HCT116 (cell line): ENCODE data around the gene IFITM2. TPM values are rescaled to one million over a fixed set of nuclear protein-coding genes. Genes with fewer than 3 reads are reported as not detected.

Experiments
- ATAC-seq: fragments of 200-7000 bp; cut with Tn5 transposase; 2 replicates; pipeline ENCODE4 v1.9.1; 2020; ENCODE audit warnings: mild to moderate bottlenecking, moderate library complexity
- BruUV-seq: library from RNA; stranded (reverse); fragments of 400-500 nt; replicated peaks from 2 replicates; lab custom pipeline; 2021; lab: Mats Ljungman, UMichigan
- CTCF ChIA-PET: fragments of 300-600 bp; sonication (Branson Sonifier 250); formaldehyde crosslinking; loops from one replicate; lab custom pipeline; 2021; ENCODE audit warnings: antibody characterized with exemption; lab: Charles Lee
- POLR2A ChIA-PET: fragments of 300-600, 350-600 bp; sonication (Branson Sonifier 250); formaldehyde crosslinking; loops from one replicate; lab custom pipeline; 2021; ENCODE audit warnings: antibody characterized with exemption; lab: Charles Lee
- RAD21 ChIA-PET, 2 experiments: fragments of 300-600 bp; sonication (Branson Sonifier 250); formaldehyde crosslinking; loops; one replicate each; lab custom pipeline; 2023; ENCODE audit warnings: low total read pairs in 2 of 2; ENCODE audit not compliant: uncharacterized antibody in 2 of 2, unreplicated experiment in 2 of 2, low non-redundant PET in 1 of 2; lab: Charles Lee
- DNase-seq: peaks from one replicate; pipeline ENCODE4 v3.0.0-alpha.2; 2010; ENCODE audit warnings: low read depth, low spot score
- H2AFZ ChIP-seq: fragments of 200-600 bp; shearing (Covaris generic), sonication (generic); 2 replicates; pipeline ENCODE4 v1.6.1; 2017; ENCODE audit warnings: low read depth, mixed run types, mixed read lengths, antibody characterized with exemption, low read length; ENCODE audit not compliant: poor library complexity, severe bottlenecking
- H3K27ac ChIP-seq: 2 replicates; pipeline ENCODE4 v1.5.1; 2012; ENCODE audit warnings: low read depth, low read length
- H3K27me3 ChIP-seq: fragments of 200-600 bp; sonication (generic); 2 replicates; pipeline ENCODE4 v1.6.1; 2016; ENCODE audit warnings: mixed run types, low read length, mixed read lengths; ENCODE audit not compliant: insufficient read depth
- H3K36me3 ChIP-seq, 2 experiments: fragments of 200-500 bp in 1 of 2; fragments of 200-600 bp in 1 of 2; sonication (Bioruptor generic) in 1 of 2; sonication (generic) in 1 of 2; 2 replicates each; pipeline versions ENCODE4 v1.5.1 to v1.6.1; 2014 to 2016; ENCODE audit warnings: low read length in 2 of 2, inconsistent platforms in 1 of 2, mixed read lengths in 1 of 2, mixed run types in 1 of 2; ENCODE audit not compliant: insufficient read depth in 2 of 2, control insufficient read depth in 1 of 2
- H3K4me1 ChIP-seq, 2 experiments: fragments of 200-600 bp in 1 of 2; sonication (generic) in 1 of 2; 2 replicates each; pipeline versions ENCODE4 v1.5.1 to v1.6.1; 2012 to 2017; ENCODE audit warnings: low read length in 2 of 2, inconsistent platforms in 1 of 2, mild to moderate bottlenecking in 1 of 2, mixed read lengths in 1 of 2, mixed run types in 1 of 2, moderate library complexity in 1 of 2; ENCODE audit not compliant: insufficient read depth in 2 of 2, control insufficient read depth in 1 of 2
- H3K4me2 ChIP-seq: fragments of 200-600 bp; sonication (generic); 2 replicates; pipeline ENCODE4 v1.6.1; 2017; ENCODE audit warnings: mixed run types, low read length, mixed read lengths
- H3K4me3 ChIP-seq, 2 experiments: fragments of 200-600 bp in 1 of 2; sonication (generic) in 1 of 2; replicated peaks in 1 of 2; 2 replicates each; pipeline ENCODE4 v1.5.1; 2011 to 2016; ENCODE audit warnings: low read length in 2 of 2, control low read depth in 1 of 2, low read depth in 1 of 2, mild to moderate bottlenecking in 1 of 2, mixed read lengths in 1 of 2, mixed run types in 1 of 2
- H3K79me2 ChIP-seq: fragments of 200-600 bp; sonication (generic); 2 replicates; pipeline ENCODE4 v1.6.1; 2017; ENCODE audit warnings: mild to moderate bottlenecking, mixed run types, low read length, moderate library complexity, mixed read lengths; ENCODE audit not compliant: insufficient read depth
- H3K9ac ChIP-seq: fragments of 200-600 bp; sonication (generic); 2 replicates; pipeline ENCODE4 v1.6.1; 2016; ENCODE audit warnings: low read length, mixed read lengths
- H3K9me2 ChIP-seq: fragments of 200-600 bp; sonication (generic), shearing (Covaris generic); 2 replicates; pipeline ENCODE4 v1.6.1; 2017; ENCODE audit warnings: mixed run types, mild to moderate bottlenecking, moderate library complexity; ENCODE audit not compliant: insufficient read depth
- H3K9me3 ChIP-seq, 2 experiments: fragments of 200-500 bp in 1 of 2; fragments of 200-600 bp in 1 of 2; sonication (Bioruptor generic) in 1 of 2; sonication (generic) in 1 of 2; 2 replicates each; pipeline ENCODE4 v1.6.1; 2014 to 2017; ENCODE audit warnings: low read length in 2 of 2, mixed read lengths in 2 of 2, inconsistent platforms in 1 of 2, low read depth in 1 of 2, mild to moderate bottlenecking in 1 of 2, mixed run types in 1 of 2, moderate library complexity in 1 of 2; ENCODE audit not compliant: control insufficient read depth in 1 of 2, insufficient read depth in 1 of 2
- H4K20me1 ChIP-seq: fragments of 200-600 bp; sonication (generic), shearing (Covaris generic); 2 replicates; pipeline ENCODE4 v1.6.1; 2017; ENCODE audit warnings: mixed run types, mild to moderate bottlenecking, moderate library complexity; ENCODE audit not compliant: insufficient read depth
- CBX3 ChIP-seq: IDR thresholded peaks from 2 replicates; pipeline ENCODE4 v1.6.1; 2012; ENCODE audit warnings: low read depth
- EZH2 ChIP-seq: fragments of 200-600 bp; sonication (generic); IDR thresholded peaks from 2 replicates; pipeline ENCODE4 v1.6.1; 2017; ENCODE audit warnings: antibody characterized with exemption, mixed run types
- EZH2phosphoT487 ChIP-seq: fragments of 200-600 bp; IDR thresholded peaks from 2 replicates; pipeline ENCODE4 v1.6.1; 2018; ENCODE audit warnings: antibody characterized with exemption, borderline replicate concordance
- FOSL1 ChIP-seq: IDR thresholded peaks from 2 replicates; pipeline ENCODE4 v1.6.1; 2012; ENCODE audit warnings: low read depth
- JUND ChIP-seq: IDR thresholded peaks from 2 replicates; pipeline ENCODE4 v1.6.1; 2012
- MAX ChIP-seq: IDR thresholded peaks from 2 replicates; pipeline ENCODE4 v1.6.1; 2012
- POLR2AphosphoS5 ChIP-seq: IDR thresholded peaks from 2 replicates; pipeline ENCODE4 v1.6.1; 2011; ENCODE audit warnings: mild to moderate bottlenecking, low read depth, low read length, moderate library complexity
- RAD21 ChIP-seq: IDR thresholded peaks from 2 replicates; pipeline ENCODE4 v1.6.1; 2012; ENCODE audit warnings: low read depth, mild to moderate bottlenecking
- SIN3A ChIP-seq: IDR thresholded peaks from 2 replicates; pipeline ENCODE4 v1.6.1; 2012; ENCODE audit warnings: low read depth
- SP1 ChIP-seq: IDR thresholded peaks from 2 replicates; pipeline ENCODE4 v1.6.1; 2012; ENCODE audit warnings: low read depth
- SRF ChIP-seq: IDR thresholded peaks from 2 replicates; pipeline ENCODE4 v1.6.1; 2012; ENCODE audit warnings: low read depth
- TCF7L2 ChIP-seq: IDR thresholded peaks from 2 replicates; pipeline ENCODE4 v1.7.0; 2011; ENCODE audit warnings: borderline replicate concordance, inconsistent platforms; ENCODE audit not compliant: insufficient read depth, insufficient read length; ENCODE audit errors: extremely low read depth
- YY1 ChIP-seq: IDR thresholded peaks from 2 replicates; pipeline ENCODE4 v1.6.1; 2011; ENCODE audit warnings: low read length, low read depth, moderate library complexity, mild to moderate bottlenecking; ENCODE audit not compliant: insufficient replicate concordance; ENCODE audit errors: extremely low read depth
- ZFX ChIP-seq: fragments of 450-650 bp; IDR thresholded peaks from 2 replicates; pipeline ENCODE4 v1.6.1; 2017
- intact Hi-C: fragments of 100-400 bp; cut with micrococcal nuclease; formaldehyde crosslinking; loops from 2 replicates; pipeline ENCODE4 v1.10.0; 2022
- total RNA-seq: library from RNA; stranded (reverse); gene quantifications from one replicate; pipeline ENCODE4 v1.2.1, GENCODE V29; 2021; ENCODE audit not compliant: unreplicated experiment
- TF ChIP-seq, protein P1 (sequence below): IDR thresholded peaks from 2 replicates; pipeline ENCODE4 v1.6.1; 2012; ENCODE audit warnings: low read depth
- TF ChIP-seq, protein P2 (sequence below), 3 experiments: fragments of 200-600 bp in 1 of 3; sonication (generic) in 1 of 3; IDR thresholded peaks in 2 of 3; conservative IDR thresholded peaks in 1 of 3; 2 replicates each; pipeline ENCODE4 v1.5.1; 2012 to 2017; ENCODE audit warnings: low read depth in 2 of 3, low read length in 2 of 3, antibody characterized with exemption in 1 of 3, borderline replicate concordance in 1 of 3, control low read depth in 1 of 3, mild to moderate bottlenecking in 1 of 3, mixed read lengths in 1 of 3, mixed run types in 1 of 3, moderate library complexity in 1 of 3; ENCODE audit not compliant: insufficient read depth in 1 of 3
- TF ChIP-seq, protein P3 (sequence below): IDR thresholded peaks from 2 replicates; pipeline ENCODE4 v1.6.1; 2012

The IFITM2 gene
- total RNA-seq, 1 experiment from 2014 or later = 106 TPM

GRCh38 chr11:266676-267439, 40.8 kb upstream of the IFITM2 start:
- Histone ChIP-seq H3K36me3 (no peaks in the 10 kb centered on the region), H3K27me3 (no peaks in the 10 kb centered on the region), H3K27ac (no peak overlapping the region), H3K4me1 (peaks cover 8 to 12% of the 10 kb centered on the region in 2 experiments), H3K9ac (no peak overlapping the region), H3K79me2 (no peaks in the 10 kb centered on the region), H3K4me3 (no peak overlapping the region), H3K9me2 (no peaks in the 10 kb centered on the region), H4K20me1 (no peaks in the 10 kb centered on the region), H3K4me2 (peak overlapping the region; percentile 53; the same call in 1 of the 2 replicates), H3K9me3 (no peaks in the 10 kb centered on the region), H2AFZ (no peak overlapping the region)
- CTCF ChIA-PET = interaction anchor here (1.1 kb wide), 1 partner anchor 16 kb away, joined by 3 read pairs; no protein-coding TSS in a partner anchor
- peak; percentile 74 for ATAC-seq
- intact Hi-C loops = no loop called here
- TF ChIP-seq, protein P1, sequence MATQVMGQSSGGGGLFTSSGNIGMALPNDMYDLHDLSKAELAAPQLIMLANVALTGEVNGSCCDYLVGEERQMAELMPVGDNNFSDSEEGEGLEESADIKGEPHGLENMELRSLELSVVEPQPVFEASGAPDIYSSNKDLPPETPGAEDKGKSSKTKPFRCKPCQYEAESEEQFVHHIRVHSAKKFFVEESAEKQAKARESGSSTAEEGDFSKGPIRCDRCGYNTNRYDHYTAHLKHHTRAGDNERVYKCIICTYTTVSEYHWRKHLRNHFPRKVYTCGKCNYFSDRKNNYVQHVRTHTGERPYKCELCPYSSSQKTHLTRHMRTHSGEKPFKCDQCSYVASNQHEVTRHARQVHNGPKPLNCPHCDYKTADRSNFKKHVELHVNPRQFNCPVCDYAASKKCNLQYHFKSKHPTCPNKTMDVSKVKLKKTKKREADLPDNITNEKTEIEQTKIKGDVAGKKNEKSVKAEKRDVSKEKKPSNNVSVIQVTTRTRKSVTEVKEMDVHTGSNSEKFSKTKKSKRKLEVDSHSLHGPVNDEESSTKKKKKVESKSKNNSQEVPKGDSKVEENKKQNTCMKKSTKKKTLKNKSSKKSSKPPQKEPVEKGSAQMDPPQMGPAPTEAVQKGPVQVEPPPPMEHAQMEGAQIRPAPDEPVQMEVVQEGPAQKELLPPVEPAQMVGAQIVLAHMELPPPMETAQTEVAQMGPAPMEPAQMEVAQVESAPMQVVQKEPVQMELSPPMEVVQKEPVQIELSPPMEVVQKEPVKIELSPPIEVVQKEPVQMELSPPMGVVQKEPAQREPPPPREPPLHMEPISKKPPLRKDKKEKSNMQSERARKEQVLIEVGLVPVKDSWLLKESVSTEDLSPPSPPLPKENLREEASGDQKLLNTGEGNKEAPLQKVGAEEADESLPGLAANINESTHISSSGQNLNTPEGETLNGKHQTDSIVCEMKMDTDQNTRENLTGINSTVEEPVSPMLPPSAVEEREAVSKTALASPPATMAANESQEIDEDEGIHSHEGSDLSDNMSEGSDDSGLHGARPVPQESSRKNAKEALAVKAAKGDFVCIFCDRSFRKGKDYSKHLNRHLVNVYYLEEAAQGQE = no peak
- no peak for TF ChIP-seq CBX3
- TF ChIP-seq MAX = no peak
- TF ChIP-seq YY1 = no peak
- no peak for TF ChIP-seq FOSL1
- TF ChIP-seq ZFX = no peak
- TF ChIP-seq TCF7L2 = no peak
- no peak for TF ChIP-seq RAD21
- TF ChIP-seq SRF = no peak
- TF ChIP-seq, protein P2, sequence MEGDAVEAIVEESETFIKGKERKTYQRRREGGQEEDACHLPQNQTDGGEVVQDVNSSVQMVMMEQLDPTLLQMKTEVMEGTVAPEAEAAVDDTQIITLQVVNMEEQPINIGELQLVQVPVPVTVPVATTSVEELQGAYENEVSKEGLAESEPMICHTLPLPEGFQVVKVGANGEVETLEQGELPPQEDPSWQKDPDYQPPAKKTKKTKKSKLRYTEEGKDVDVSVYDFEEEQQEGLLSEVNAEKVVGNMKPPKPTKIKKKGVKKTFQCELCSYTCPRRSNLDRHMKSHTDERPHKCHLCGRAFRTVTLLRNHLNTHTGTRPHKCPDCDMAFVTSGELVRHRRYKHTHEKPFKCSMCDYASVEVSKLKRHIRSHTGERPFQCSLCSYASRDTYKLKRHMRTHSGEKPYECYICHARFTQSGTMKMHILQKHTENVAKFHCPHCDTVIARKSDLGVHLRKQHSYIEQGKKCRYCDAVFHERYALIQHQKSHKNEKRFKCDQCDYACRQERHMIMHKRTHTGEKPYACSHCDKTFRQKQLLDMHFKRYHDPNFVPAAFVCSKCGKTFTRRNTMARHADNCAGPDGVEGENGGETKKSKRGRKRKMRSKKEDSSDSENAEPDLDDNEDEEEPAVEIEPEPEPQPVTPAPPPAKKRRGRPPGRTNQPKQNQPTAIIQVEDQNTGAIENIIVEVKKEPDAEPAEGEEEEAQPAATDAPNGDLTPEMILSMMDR (IDR thresholded peaks at IDR 0.05 in 2 of 3, conservative IDR thresholded peaks at IDR 0.05 in 1 of 3; ENCODE audit: borderline replicate concordance in 1 of 3, insufficient read depth in 1 of 3, low read depth in 2 of 3, low read length in 2 of 3) = no peak
- TF ChIP-seq SP1 = no peak
- TF ChIP-seq, protein P3, sequence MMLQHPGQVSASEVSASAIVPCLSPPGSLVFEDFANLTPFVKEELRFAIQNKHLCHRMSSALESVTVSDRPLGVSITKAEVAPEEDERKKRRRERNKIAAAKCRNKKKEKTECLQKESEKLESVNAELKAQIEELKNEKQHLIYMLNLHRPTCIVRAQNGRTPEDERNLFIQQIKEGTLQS = no peak
- TF ChIP-seq POLR2AphosphoS5 = no peak
- no peak for TF ChIP-seq EZH2
- no peak for TF ChIP-seq SIN3A
- no peak for TF ChIP-seq JUND
- no peak for TF ChIP-seq EZH2phosphoT487
- BruUV-seq = no TSS peak
- POLR2A ChIA-PET = no interaction called here
- RAD21 ChIA-PET = no interaction called here
- DNase-seq = no peak
